ENCODE measurements around the gene STOML1. TPM values are rescaled to one million over a fixed set of nuclear protein-coding genes. Genes with fewer than 3 reads are reported as not detected.

The STOML1 gene
- 10.5 TPM for polyA plus RNA-seq (2012; ENCODE audit: insufficient read depth, insufficient read length)

GRCh38 chr15:73991726-73992593 lies at the start of gene STOML1:
Gene STOML1 (minus strand): TSS chr15:73992295. CDS start chr15:73992223, 72 bp downstream.
- DNase-seq (ENCODE audit: low read depth, low spot score): peak; percentile 89
- H3K4me3 ChIP-seq (ENCODE audit: low read length): peak within 1 kb of the TSS; percentile 77

GRCh38 chr15:74041311-74041756 lies 49.2 kb upstream of the STOML1 start:
- no peak overlapping the region for H3K4me3 ChIP-seq (ENCODE audit: low read length)
- DNase-seq (ENCODE audit: low read depth, low spot score): no peak

DNA sequence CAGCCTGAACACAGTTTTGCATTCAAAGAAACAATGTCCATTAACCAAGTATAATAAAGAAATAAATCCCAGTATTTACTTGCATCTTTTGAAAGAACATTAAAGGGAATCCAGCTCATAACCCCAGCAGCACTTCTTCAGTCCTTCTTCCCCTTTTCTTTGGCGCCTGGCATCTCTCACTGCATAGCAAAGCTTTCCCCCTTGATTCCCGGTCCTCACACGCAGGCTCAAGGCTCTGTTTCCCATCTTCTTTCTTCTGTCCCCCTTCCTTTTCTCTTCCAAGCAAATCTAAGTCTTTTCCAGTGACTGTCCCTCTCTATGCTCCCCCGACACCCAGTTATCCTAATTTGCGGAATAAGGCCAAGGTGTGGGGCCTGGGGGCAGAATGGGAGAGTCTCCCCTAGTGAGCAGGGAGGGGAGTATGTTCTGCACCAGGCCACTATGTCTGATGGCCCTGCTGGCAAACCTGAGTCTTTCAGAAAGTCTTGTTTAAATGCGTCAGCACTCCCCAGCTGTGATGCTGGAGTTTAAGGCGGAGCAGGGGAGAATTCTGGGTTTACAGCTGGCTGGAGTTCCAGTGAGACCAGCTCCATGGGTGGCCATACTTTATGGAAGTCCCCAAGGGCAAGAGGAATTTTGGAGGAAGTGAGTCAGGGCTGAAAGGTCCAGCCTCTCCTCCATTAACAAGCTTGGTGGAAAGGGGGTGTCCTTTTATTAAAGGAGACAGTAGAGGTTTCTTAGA lies 48.2 kb upstream of the STOML1 start:
- DNase-seq (ENCODE audit: low read depth, low spot score): no peak
- H3K4me3 ChIP-seq (ENCODE audit: low read length): no peak overlapping the region

- DNase-seq (ENCODE audit: low read depth, low spot score): no peak
- H3K4me3 ChIP-seq (ENCODE audit: low read length): no peak overlapping the region
These were observed 47.5 kb upstream of the STOML1 start for GRCh38 chr15:74039656-74040010.

DNA sequence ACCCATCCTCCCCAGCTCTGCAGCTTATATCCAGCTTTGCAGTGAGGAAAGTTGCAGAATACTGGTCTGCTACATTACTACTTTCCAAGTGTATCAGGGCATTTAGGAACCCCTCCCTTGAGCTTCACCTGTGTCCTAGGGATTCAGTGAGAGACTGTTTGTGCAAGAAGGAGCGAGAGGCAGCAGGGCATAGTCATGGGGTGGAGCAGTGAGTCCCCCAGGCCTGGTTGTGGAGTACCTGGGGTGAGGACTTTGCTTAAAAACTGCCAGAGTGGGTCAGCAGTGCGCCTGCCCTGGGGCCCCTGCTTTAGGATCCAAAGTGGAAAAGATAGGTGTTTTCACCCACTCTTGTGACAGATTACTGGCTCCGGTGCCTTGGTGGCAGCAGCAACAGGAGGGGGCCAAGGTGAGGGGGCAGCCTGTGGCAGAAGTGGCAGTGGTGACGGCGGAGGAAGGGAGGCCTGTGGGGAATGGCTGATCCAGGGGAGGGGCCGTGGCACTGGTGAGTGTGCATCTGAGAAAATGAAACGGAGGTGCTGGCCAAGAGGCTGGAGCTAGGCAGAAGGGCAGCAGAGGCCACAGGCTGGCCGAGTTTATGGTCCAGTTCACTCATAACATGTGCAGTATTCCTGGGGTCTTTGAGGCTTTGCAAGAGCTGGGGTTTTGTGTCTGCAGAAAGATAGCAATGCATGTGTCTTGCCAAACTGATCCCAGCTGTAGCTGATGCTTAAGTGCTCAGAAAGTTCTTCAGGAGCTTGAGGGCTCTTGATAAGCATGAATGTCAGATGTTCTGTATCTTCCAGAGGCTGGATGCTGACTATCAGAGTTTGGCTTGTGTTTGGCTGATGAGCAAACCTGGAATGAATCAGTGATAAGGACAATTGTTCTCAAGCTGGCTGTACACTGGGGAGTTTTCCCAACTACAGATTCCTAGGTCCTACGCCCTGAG lies 46.9 kb upstream of the STOML1 start:
- no peak for DNase-seq (ENCODE audit: low read depth, low spot score)
- no peak overlapping the region for H3K4me3 ChIP-seq (ENCODE audit: low read length)

GRCh38 chr15:74037171-74038117 lies 45.3 kb upstream of the STOML1 start:
- H3K4me3 ChIP-seq (ENCODE audit: low read length): no peak overlapping the region
- no peak for DNase-seq (ENCODE audit: low read depth, low spot score)

DNA sequence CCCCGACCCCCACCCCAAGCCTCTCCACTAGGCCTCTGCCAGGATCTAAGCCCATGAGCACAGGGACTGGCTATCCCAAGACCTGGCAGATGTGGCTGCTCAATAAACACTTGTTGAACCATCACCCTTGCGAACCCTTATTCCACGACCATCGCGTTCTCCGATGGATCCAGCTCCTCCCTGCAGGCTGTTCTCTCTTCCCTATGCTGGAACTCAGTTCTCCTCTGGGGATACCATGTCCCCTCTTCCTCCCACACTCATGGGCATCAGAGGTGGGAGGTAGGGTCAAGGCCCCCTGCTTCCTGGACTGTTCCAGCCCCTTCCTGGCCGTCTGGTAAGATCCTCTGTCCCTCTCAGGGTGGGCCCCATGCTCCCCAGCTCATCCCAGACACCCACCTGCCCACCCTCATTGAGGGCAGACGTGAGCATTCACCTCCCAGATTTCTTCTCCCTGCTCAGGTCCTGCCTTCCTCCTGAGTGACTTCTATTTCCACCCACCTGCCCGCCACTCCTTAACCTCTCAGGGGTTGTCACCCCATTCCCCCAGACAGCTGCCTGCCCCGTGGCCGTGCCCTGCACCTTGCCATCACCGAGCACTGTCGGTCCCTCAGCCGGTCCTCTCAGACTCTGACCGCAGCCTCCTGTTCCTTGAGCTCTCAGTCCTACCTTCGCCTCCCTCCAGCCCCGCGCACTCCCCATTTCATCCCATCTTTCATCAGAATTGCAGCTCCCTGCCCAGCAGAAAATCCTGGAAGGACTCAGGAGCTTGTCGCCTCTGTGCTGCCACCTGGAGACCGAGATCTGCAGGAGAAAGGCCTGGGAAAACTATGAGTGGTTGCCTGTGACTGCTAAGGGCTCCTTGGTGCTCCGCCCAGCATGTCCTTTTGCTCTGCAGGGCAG lies 44.4 kb upstream of the STOML1 start:
- DNase-seq (ENCODE audit: low read depth, low spot score): no peak
- H3K4me3 ChIP-seq (ENCODE audit: low read length): no peak overlapping the region

GRCh38 chr15:74035121-74036017 lies 43.3 kb upstream of the STOML1 start:
- no peak overlapping the region for H3K4me3 ChIP-seq (ENCODE audit: low read length)
- DNase-seq (ENCODE audit: low read depth, low spot score): no peak

- no peak for DNase-seq (ENCODE audit: low read depth, low spot score)
- H3K4me3 ChIP-seq (ENCODE audit: low read length): no peak overlapping the region
These were observed 42.2 kb upstream of the STOML1 start for GRCh38 chr15:74034206-74034755.

- H3K4me3 ChIP-seq (ENCODE audit: low read length): no peak overlapping the region
- no peak for DNase-seq (ENCODE audit: low read depth, low spot score)
These were observed 40.8 kb upstream of the STOML1 start for GRCh38 chr15:74032606-74033561.

DNA sequence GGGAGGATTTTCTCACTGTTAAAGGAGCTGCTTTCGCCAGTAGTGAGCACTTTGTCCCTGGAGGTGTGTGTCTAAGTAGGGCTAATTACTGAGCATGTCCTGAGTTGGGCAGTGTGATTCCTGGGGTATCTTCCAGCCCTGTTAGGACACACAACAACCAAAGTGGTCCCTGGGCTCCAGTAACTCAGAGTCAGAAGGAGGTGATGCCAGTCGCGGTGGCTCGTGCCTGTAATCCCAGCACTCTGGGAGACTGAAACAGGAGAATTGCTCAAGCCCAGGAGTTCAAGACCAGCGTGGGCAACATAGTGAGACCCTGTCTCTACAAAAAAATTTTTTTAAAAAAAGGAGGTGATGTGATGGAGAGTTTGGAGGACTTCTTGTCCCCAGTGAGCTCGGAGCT lies 40.0 kb upstream of the STOML1 start:
- no peak for DNase-seq (ENCODE audit: low read depth, low spot score)
- no peak overlapping the region for H3K4me3 ChIP-seq (ENCODE audit: low read length)

GRCh38 chr15:74028646-74029045 lies 36.6 kb upstream of the STOML1 start:
- DNase-seq (ENCODE audit: low read depth, low spot score): no peak

DNA sequence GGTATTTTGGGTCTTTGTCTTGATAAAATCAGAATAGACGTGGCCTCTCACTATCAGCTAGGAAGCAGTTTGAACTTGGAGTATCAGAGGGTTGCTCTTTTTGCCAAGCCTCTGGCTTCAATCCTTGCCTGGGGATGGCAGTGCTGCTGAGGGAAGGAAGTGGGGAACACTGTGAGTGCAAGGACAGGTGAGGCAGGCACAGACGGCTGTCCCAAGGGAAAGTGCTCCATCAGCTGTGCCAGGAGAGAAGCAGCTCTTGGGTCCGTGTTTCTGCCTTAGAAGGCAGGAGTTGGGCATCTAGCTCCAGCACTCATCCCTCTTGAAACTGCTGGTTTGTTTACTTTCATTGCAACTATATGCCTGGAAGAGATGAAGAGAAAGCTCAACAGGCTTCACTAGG lies 35.6 kb upstream of the STOML1 start:
- H3K4me3 ChIP-seq (ENCODE audit: low read length): no peak overlapping the region
- no peak for DNase-seq (ENCODE audit: low read depth, low spot score)

More at GRCh38 chr15:74028646-74029045, 36.6 kb upstream of the STOML1 start:
- no peak overlapping the region for H3K4me3 ChIP-seq (ENCODE audit: low read length)

DNA sequence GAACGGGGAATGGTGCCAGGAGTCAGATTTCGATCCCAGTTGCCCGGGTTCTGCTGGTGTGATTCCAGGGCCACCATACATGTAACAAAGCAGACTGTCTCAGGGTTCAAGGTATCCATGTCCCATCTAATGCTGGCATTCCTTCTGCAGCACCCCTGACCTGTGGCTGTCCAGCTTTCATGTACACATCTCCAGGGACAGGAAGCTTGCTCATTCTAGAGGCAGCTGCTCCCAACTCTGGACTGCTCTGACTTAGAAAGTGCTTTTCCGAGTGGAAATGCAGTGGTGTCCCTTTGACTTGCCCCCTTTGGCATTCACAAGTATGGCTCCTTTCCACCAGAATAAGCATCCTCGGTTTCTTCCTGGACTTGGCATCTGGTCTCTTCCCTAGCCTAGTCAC lies 33.3 kb upstream of the STOML1 start:
- no peak for DNase-seq (ENCODE audit: low read depth, low spot score)

DNA sequence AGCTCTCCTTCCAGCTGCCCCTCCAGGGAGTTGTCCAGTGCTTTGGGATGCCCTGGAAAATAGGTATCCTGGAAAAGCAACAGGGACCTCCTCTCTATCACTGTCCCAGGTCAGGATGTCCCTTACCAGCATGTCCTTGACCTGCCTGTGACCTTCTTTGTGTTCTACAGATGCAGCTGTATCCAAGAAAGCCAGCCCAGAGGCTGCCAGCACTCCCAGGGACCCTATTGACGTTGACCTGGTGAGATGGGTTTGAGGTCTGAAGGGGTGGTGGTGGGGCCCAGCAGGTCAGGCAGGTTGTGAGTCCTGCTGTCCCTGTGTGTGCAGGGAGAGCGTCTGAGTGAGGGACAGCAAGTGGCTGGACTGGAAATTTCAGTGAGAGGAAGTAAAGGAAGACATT lies 32.6 kb upstream of the STOML1 start:
- no peak overlapping the region for H3K4me3 ChIP-seq (ENCODE audit: low read length)
- DNase-seq (ENCODE audit: low read depth, low spot score): no peak

More for the DNA sequence above, 33.3 kb upstream of the STOML1 start:
- H3K4me3 ChIP-seq (ENCODE audit: low read length): no peak overlapping the region

Data from Jurkat, Clone E6-1 (cell line).